A549 (cell line): ENCODE results near the gene KCNQ1. TPM values are rescaled to one million over a fixed set of nuclear protein-coding genes. Genes with fewer than 3 reads are reported as not detected.

Source experiments
- ATAC-seq, 2 experiments: fragments of 200-7000 bp in 1 of 2; fragments of >200 bp in 1 of 2; cut with Nextera tagmentation in 1 of 2; cut with Tn5 transposase in 1 of 2; 3 replicates each; pipeline versions ENCODE4 v1.8.0 to v1.9.1; 2018 to 2020; ENCODE audit warnings: mild to moderate bottlenecking in 1 of 2, moderate library complexity in 1 of 2
- CTCF ChIA-PET: fragments of 300-600 bp; sonication (Branson Sonifier 250); formaldehyde crosslinking; extraction: SDS; loops from one replicate; lab custom pipeline; 2021; ENCODE audit warnings: antibody characterized with exemption, inconsistent platforms; lab: Yijun Ruan, JAX
- POLR2A ChIA-PET: fragments of 350-600 bp; formaldehyde crosslinking; extraction: SDS; loops from one replicate; lab custom pipeline; 2021; ENCODE audit warnings: antibody characterized with exemption, inconsistent platforms; lab: Yijun Ruan, JAX
- DNase-seq, 2 experiments: peaks; one replicate each; pipeline versions ENCODE4 v3.0.0 to v3.0.0-alpha.2; 2011 to 2016; ENCODE audit warnings: low read depth in 1 of 2, low spot score in 1 of 2
- FAIRE-seq: peaks from 2 replicates; lab custom pipeline; 2011; peaks lifted over from hg19 to GRCh38; lab: Jason Lieb, UNC
- H3K27ac ChIP-seq, 2 experiments: fragments of >200 bp; sonication (Bioruptor Twin); formaldehyde crosslinking; 3 replicates each; pipeline ENCODE4 v1.5.1; 2016 to 2017
- H3K4me1 ChIP-seq: fragments of >200 bp; sonication (Bioruptor Twin); formaldehyde crosslinking; 3 replicates; pipeline ENCODE4 v1.6.1; 2016
- H3K4me2 ChIP-seq: fragments of >200 bp; sonication (Bioruptor Twin); formaldehyde crosslinking; 3 replicates; pipeline ENCODE4 v1.6.1; 2016
- H3K4me3 ChIP-seq: fragments of >200 bp; sonication (Bioruptor Twin); formaldehyde crosslinking; 3 replicates; pipeline ENCODE4 v1.5.1; 2016
- H3K9me3 ChIP-seq: fragments of >200 bp; sonication (Bioruptor Twin); formaldehyde crosslinking; 3 replicates; pipeline ENCODE4 v1.6.1; 2016
- BCL3 ChIP-seq: fragments of >200 bp; sonication (Bioruptor Twin); formaldehyde crosslinking; IDR thresholded peaks from 3 replicates; pipeline ENCODE4 v1.6.1; 2016
- CBX2 ChIP-seq: fragments of 200-600 bp; sonication (generic); IDR thresholded peaks from 2 replicates; pipeline ENCODE4 v1.6.1; 2016; ENCODE audit warnings: low read depth, mild to moderate bottlenecking, borderline replicate concordance
- CEBPB ChIP-seq, 2 experiments: fragments of >200 bp in 1 of 2; sonication (Bioruptor Twin) in 1 of 2; formaldehyde crosslinking in 1 of 2; IDR thresholded peaks; 2 replicates each; pipeline ENCODE4 v1.6.1; 2012 to 2016
- CHD4 ChIP-seq: fragments of 200-600 bp; sonication (generic); IDR thresholded peaks from 2 replicates; pipeline ENCODE4 v1.6.1; 2016; ENCODE audit warnings: antibody characterized with exemption, mild to moderate bottlenecking, borderline replicate concordance
- CTCF ChIP-seq: fragments of >200 bp; sonication (Bioruptor Twin); formaldehyde crosslinking; IDR thresholded peaks from 3 replicates; pipeline ENCODE4 v1.5.1; 2016
- FOSL2 ChIP-seq, 2 experiments: fragments of 450-650 bp in 1 of 2; fragments of >200 bp in 1 of 2; sonication (Bioruptor Twin) in 1 of 2; formaldehyde crosslinking; IDR thresholded peaks; 2 replicates each; pipeline versions ENCODE4 v1.5.0 to v1.6.1; 2016 to 2020; ENCODE audit warnings: mild to moderate bottlenecking in 1 of 2, moderate library complexity in 1 of 2
- HDAC2 ChIP-seq: fragments of 200-600 bp; sonication (generic); IDR thresholded peaks from 2 replicates; pipeline ENCODE4 v1.6.1; 2016
- HOXA7 ChIP-seq: fragments of 250-450 bp; sonication (Bioruptor Pico); IDR thresholded peaks from 2 replicates; pipeline ENCODE4 v1.5.0; 2020; ENCODE audit warnings: mild to moderate bottlenecking, moderate library complexity
- HOXB13 ChIP-seq: fragments of 250-450 bp; sonication (Bioruptor Pico); IDR thresholded peaks from 2 replicates; pipeline ENCODE4 v1.5.0; 2020; ENCODE audit warnings: low read depth, mild to moderate bottlenecking, moderate library complexity
- JUNB ChIP-seq: fragments of >200 bp; sonication (Bioruptor Twin); formaldehyde crosslinking; IDR thresholded peaks from 2 replicates; pipeline ENCODE4 v1.6.1; 2016
- KDM5A ChIP-seq: fragments of 200-600 bp; sonication (generic); IDR thresholded peaks from 2 replicates; pipeline ENCODE4 v1.6.1; 2016; ENCODE audit warnings: antibody characterized with exemption, mild to moderate bottlenecking
- MAFK ChIP-seq: fragments of 450-650 bp; IDR thresholded peaks from 2 replicates; pipeline ENCODE4 v1.6.1; 2014; ENCODE audit not compliant: partially characterized antibody
- MAZ ChIP-seq: fragments of 150-350 bp; IDR thresholded peaks from 2 replicates; pipeline ENCODE4 v1.6.1; 2014; ENCODE audit warnings: antibody characterized with exemption, low read depth, low read length, borderline replicate concordance
- PHF8 ChIP-seq: fragments of 200-600 bp; sonication (generic); IDR thresholded peaks from 2 replicates; pipeline ENCODE4 v1.6.1; 2016; ENCODE audit warnings: low read depth, mild to moderate bottlenecking, antibody characterized with exemption, moderate library complexity, borderline replicate concordance
- RAD21 ChIP-seq, 2 experiments: fragments of >200 bp in 1 of 2; sonication (Bioruptor Twin) in 1 of 2; formaldehyde crosslinking in 1 of 2; IDR thresholded peaks in 1 of 2; conservative IDR thresholded peaks in 1 of 2; 2 replicates in 1 of 2; 3 replicates in 1 of 2; pipeline ENCODE4 v1.6.1; 2012 to 2018; ENCODE audit warnings: inconsistent platforms in 1 of 2
- RARB ChIP-seq: fragments of 250-450 bp; sonication (Bioruptor Pico); IDR thresholded peaks from 2 replicates; pipeline ENCODE4 v1.8.0; 2021; ENCODE audit warnings: mild to moderate bottlenecking, moderate library complexity
- RFX5 ChIP-seq: fragments of 450-650 bp; IDR thresholded peaks from 2 replicates; pipeline ENCODE4 v1.7.1; 2014; ENCODE audit warnings: antibody characterized with exemption, mild to moderate bottlenecking, moderate library complexity
- RNF2 ChIP-seq: fragments of 200-600 bp; sonication (generic); IDR thresholded peaks from 2 replicates; pipeline ENCODE4 v1.6.1; 2016; ENCODE audit warnings: low read depth, mild to moderate bottlenecking, antibody characterized with exemption, moderate library complexity, borderline replicate concordance
- SMC3 ChIP-seq: fragments of >200 bp; sonication (Bioruptor Twin); formaldehyde crosslinking; IDR thresholded peaks from 3 replicates; pipeline ENCODE4 v1.6.1; 2018; ENCODE audit warnings: inconsistent platforms
- TFCP2L1 ChIP-seq: fragments of 250-450 bp; sonication (Bioruptor Pico); IDR thresholded peaks from 2 replicates; pipeline ENCODE4 v1.5.0; 2021; ENCODE audit warnings: mild to moderate bottlenecking
- TP53 ChIP-seq: fragments of 250-450 bp; sonication (Bioruptor Pico); IDR thresholded peaks from 2 replicates; pipeline ENCODE4 v1.5.0; 2021; ENCODE audit warnings: mild to moderate bottlenecking, moderate library complexity
- USF2 ChIP-seq: fragments of 450-650 bp; IDR thresholded peaks from 2 replicates; pipeline ENCODE4 v1.6.1; 2014; ENCODE audit warnings: antibody characterized with exemption
- ZFP36 ChIP-seq: fragments of 450-650 bp; IDR thresholded peaks from 2 replicates; pipeline ENCODE4 v1.6.1; 2014; ENCODE audit warnings: borderline replicate concordance; ENCODE audit not compliant: partially characterized antibody
- ZSCAN20 ChIP-seq: fragments of 250-450 bp; sonication (Bioruptor Pico); IDR thresholded peaks from 2 replicates; pipeline ENCODE4 v1.8.0; 2022; ENCODE audit warnings: mild to moderate bottlenecking, moderate library complexity
- WGBS: methylation state at CpG from one replicate; pipeline ENCODE4 v1.1.6; 2017; ENCODE audit errors: missing lambda C conversion rate; 5-methylcytosine and 5-hydroxymethylcytosine counted together
- polyA plus RNA-seq, 4 experiments: library from polyadenylated mRNA; depleted of rRNA in 3 of 4; stranded (reverse); fragments of >200 nt; fragmentation: RNase III in 1 of 4; extraction: RNeasy Plus Mini Kit Qiagen cat#74134 plus additional on column Dnase treatment in 1 of 4; gene quantifications; 2 replicates in 3 of 4; 3 replicates in 1 of 4; pipeline ENCODE4 v1.2.3, GENCODE V29; 2011 to 2017
- TF ChIP-seq, protein P1 (sequence below): fragments of 250-450 bp; sonication (Bioruptor Pico); IDR thresholded peaks from 2 replicates; pipeline ENCODE4 v1.5.0; 2020; ENCODE audit warnings: low read depth, mild to moderate bottlenecking, moderate library complexity
- TF ChIP-seq, protein P2 (sequence below): IDR thresholded peaks from 2 replicates; pipeline ENCODE4 v1.6.1; 2012
- TF ChIP-seq, protein P3 (sequence below): fragments of 250-450 bp; sonication (Bioruptor Pico); IDR thresholded peaks from 2 replicates; pipeline ENCODE4 v1.5.0; 2021; ENCODE audit warnings: mild to moderate bottlenecking, moderate library complexity, borderline replicate concordance

KCNQ1 gene
- polyA plus RNA-seq, 2 of the 4 experiments (the other 2 are of a cell fraction), result 0.14 to 0.17 TPM

GRCh38 chr11:2846056-2846455 lies 401.2 kb downstream of the KCNQ1 start:
- ATAC-seq (no peak), DNase-seq (no peak), FAIRE-seq (no peak)
- POLR2A ChIA-PET, result no interaction called here
- H3K27ac ChIP-seq, result no peak overlapping the region
- no peak overlapping the region for H3K4me2 ChIP-seq
- no peaks in the 10 kb centered on the region for H3K4me1 ChIP-seq
- TF ChIP-seq KDM5A (no peak), RARB (no peak), MAFK (no peak)
- no peaks in the 10 kb centered on the region for H3K9me3 ChIP-seq
- no peak overlapping the region for H3K4me3 ChIP-seq
- WGBS, result 69% methylated on average over 9 of the region's 17 CpGs
- CTCF ChIA-PET, result no interaction called here

DNA sequence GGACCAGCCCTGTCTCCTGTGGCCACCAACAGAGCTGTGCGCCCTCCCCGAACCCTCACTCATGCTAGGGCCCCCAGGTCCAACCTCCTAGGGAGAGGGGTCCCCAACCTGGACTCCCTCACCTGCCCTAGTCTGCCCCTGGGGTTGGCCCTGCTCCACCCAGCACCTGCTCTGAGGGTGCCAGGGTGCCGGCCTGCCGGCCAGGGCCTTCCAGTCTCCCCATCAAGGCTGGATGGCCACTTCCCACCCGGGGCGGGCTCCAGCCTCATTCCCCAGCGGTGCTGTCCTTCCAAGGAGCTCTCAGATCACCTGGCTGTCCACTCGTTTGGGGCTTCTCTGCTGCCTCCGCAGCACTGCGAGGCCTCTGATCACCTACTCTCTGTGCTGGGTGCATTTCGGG lies 401.7 kb downstream of the KCNQ1 start:
- no peak overlapping the region for H3K27ac ChIP-seq
- H3K4me2 ChIP-seq, result no peak overlapping the region
- POLR2A ChIA-PET, result no interaction called here
- no peak for TF ChIP-seq USF2
- TF ChIP-seq HOXB13 (CRISPR knock-in tag), result no peak
- no peak for TF ChIP-seq CBX2
- TF ChIP-seq, protein P1, sequence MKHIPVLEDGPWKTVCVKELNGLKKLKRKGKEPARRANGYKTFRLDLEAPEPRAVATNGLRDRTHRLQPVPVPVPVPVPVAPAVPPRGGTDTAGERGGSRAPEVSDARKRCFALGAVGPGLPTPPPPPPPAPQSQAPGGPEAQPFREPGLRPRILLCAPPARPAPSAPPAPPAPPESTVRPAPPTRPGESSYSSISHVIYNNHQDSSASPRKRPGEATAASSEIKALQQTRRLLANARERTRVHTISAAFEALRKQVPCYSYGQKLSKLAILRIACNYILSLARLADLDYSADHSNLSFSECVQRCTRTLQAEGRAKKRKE (CRISPR knock-in tag), result no peak
- TF ChIP-seq ZFP36, result no peak
- TF ChIP-seq TP53 (CRISPR knock-in tag), result no peak
- TF ChIP-seq, protein P2, sequence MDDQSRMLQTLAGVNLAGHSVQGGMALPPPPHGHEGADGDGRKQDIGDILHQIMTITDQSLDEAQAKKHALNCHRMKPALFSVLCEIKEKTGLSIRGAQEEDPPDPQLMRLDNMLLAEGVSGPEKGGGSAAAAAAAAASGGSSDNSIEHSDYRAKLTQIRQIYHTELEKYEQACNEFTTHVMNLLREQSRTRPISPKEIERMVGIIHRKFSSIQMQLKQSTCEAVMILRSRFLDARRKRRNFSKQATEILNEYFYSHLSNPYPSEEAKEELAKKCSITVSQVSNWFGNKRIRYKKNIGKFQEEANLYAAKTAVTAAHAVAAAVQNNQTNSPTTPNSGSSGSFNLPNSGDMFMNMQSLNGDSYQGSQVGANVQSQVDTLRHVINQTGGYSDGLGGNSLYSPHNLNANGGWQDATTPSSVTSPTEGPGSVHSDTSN, result no peak
- no peak for TF ChIP-seq SMC3
- no peak for TF ChIP-seq HOXA7 (CRISPR knock-in tag)
- TF ChIP-seq RAD21 (conservative IDR thresholded peaks at IDR 0.05 in 1 of 2, IDR thresholded peaks at IDR 0.05 in 1 of 2), result no peak
- peaks cover under 1% of the 10 kb centered on the region; the same call in 2 of the 3 replicates for H3K4me1 ChIP-seq
- CTCF ChIA-PET, result interaction anchor here (0.7 kb wide), 1 partner anchor 9 kb away, joined by 3 read pairs; no protein-coding TSS in a partner anchor
- no peaks in the 10 kb centered on the region for H3K9me3 ChIP-seq
- DNase-seq (no peak), FAIRE-seq (no peak), ATAC-seq (no peak)
- H3K4me3 ChIP-seq, result no peak overlapping the region
- 67% methylated on average over 9 of the region's 11 CpGs for WGBS

DNA sequence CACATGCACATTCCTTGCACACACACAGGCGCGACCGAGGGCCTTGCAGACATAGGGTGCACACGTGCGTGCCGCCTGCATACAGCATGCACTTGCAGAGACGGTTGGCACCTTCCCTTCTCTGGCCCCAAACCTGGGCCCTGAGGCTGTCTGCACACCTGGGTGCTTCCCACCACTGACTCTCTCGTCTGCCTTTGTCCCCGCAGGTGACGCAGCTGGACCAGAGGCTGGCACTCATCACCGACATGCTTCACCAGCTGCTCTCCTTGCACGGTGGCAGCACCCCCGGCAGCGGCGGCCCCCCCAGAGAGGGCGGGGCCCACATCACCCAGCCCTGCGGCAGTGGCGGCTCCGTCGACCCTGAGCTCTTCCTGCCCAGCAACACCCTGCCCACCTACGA lies 402.8 kb downstream of the KCNQ1 start:
- H3K4me3 ChIP-seq, result no peak overlapping the region
- ChIA-PET CTCF (no interaction called here), POLR2A (no interaction called here)
- H3K9me3 ChIP-seq, result no peaks in the 10 kb centered on the region
- DNase-seq (no peak), ATAC-seq (no peak), FAIRE-seq (no peak)
- peaks cover 6% of the 10 kb centered on the region; the same call in 2 of the 3 replicates for H3K4me1 ChIP-seq
- WGBS, result 74% methylated on average over 15 of the region's 21 CpGs
- TF ChIP-seq RFX5 (no peak), CTCF (no peak), JUNB (no peak), PHF8 (no peak), ZSCAN20 (CRISPR knock-in tag) (no peak), TP53 (CRISPR knock-in tag) (no peak), HDAC2 (no peak), CHD4 (no peak), HOXA7 (CRISPR knock-in tag) (no peak), MAZ (no peak), FOSL2 (IDR thresholded peaks at IDR 0.05) (no peak), FOSL2 (CRISPR knock-in tag; IDR thresholded peaks at IDR 0.05) (no peak), TFCP2L1 (CRISPR knock-in tag) (no peak), SMC3 (no peak), RNF2 (no peak), BCL3 (no peak), CEBPB (IDR thresholded peaks at IDR 0.05) (no peak)
- TF ChIP-seq, protein P3, sequence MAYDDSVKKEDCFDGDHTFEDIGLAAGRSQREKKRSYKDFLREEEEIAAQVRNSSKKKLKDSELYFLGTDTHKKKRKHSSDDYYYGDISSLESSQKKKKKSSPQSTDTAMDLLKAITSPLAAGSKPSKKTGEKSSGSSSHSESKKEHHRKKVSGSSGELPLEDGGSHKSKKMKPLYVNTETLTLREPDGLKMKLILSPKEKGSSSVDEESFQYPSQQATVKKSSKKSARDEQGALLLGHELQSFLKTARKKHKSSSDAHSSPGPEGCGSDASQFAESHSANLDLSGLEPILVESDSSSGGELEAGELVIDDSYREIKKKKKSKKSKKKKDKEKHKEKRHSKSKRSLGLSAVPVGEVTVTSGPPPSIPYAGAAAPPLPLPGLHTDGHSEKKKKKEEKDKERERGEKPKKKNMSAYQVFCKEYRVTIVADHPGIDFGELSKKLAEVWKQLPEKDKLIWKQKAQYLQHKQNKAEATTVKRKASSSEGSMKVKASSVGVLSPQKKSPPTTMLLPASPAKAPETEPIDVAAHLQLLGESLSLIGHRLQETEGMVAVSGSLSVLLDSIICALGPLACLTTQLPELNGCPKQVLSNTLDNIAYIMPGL, result no peak
- no peak overlapping the region for H3K4me2 ChIP-seq
- no peak overlapping the region for H3K27ac ChIP-seq
